ENCODE data around the gene OTUD3. TPM values are rescaled to one million over a fixed set of nuclear protein-coding genes. Genes with fewer than 3 reads are reported as not detected.

Gene OTUD3
- total and polyA plus RNA-seq, 4 donors: 11.6 to 36.1 (median 11.8) TPM

DNA sequence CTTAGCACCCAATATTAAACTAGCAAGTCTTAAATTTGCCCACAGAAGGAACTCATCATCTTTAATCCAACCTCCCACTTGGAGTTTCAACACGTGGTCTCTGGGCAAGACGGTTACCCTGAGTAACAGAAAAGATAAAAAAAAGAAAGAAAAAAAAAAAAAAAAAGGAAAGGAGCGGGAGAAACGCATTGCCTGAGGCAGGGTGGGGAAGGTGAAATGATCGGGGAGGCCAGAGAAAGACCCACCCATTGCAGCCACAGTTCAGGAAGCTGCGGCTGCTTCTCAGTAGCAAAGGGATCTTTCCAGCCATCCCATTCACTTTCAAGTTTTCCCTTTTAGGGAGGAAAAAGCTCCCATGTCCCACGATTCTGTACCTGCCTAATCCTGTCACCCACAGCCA, 32.0 kb upstream of the OTUD3 start:
- DNase-seq (ENCODE audit: low read depth in 4 of 6, low spot score in 6 of 6): no peak
- Histone ChIP-seq H3K27me3 (ENCODE audit: control insufficient read depth, insufficient read depth, low read length) (peaks cover 3% of the 10 kb centered on the region), H3K36me3 (ENCODE audit: control insufficient read depth, insufficient read depth, low read length) (no peaks in the 10 kb centered on the region), H3K4me1 (ENCODE audit: control insufficient read depth, insufficient read depth, low read length) (no peaks in the 10 kb centered on the region), H3K27ac (ENCODE audit: low read depth, low read length) (no peak overlapping the region), H3K9me3 (ENCODE audit: control insufficient read depth, insufficient read depth, low read length) (no peaks in the 10 kb centered on the region), H3K4me3 (ENCODE audit: low read depth, low read length) (no peak overlapping the region)
- WGBS (ENCODE audit: insufficient coverage): no CpG with 5 or more reads among the region's 7 CpGs

GRCh38 chr1:19852036-19852435, 30.2 kb upstream of the OTUD3 start:
- WGBS (ENCODE audit: insufficient coverage): no CpG with 5 or more reads among the region's 1 CpG
- DNase-seq (ENCODE audit: low read depth in 4 of 6, low spot score in 6 of 6): no peak
- H3K9me3 ChIP-seq (ENCODE audit: control insufficient read depth, insufficient read depth, low read length): no peaks in the 10 kb centered on the region

GRCh38 chr1:19854866-19855265, 27.3 kb upstream of the OTUD3 start:
- Histone ChIP-seq H3K27me3 (ENCODE audit: control insufficient read depth, insufficient read depth, low read length) (no peaks in the 10 kb centered on the region), H3K36me3 (ENCODE audit: control insufficient read depth, insufficient read depth, low read length) (no peaks in the 10 kb centered on the region), H3K9me3 (ENCODE audit: control insufficient read depth, insufficient read depth, low read length) (no peaks in the 10 kb centered on the region), H3K4me3 (ENCODE audit: low read depth, low read length) (no peak overlapping the region), H3K27ac (ENCODE audit: low read depth, low read length) (no peak overlapping the region), H3K4me1 (ENCODE audit: control insufficient read depth, insufficient read depth, low read length) (no peaks in the 10 kb centered on the region)
- DNase-seq (ENCODE audit: low read depth in 4 of 6, low spot score in 6 of 6): no peak

More at GRCh38 chr1:19852036-19852435, 30.2 kb upstream of the OTUD3 start:
- Histone ChIP-seq H3K36me3 (ENCODE audit: control insufficient read depth, insufficient read depth, low read length) (no peaks in the 10 kb centered on the region), H3K4me1 (ENCODE audit: control insufficient read depth, insufficient read depth, low read length) (no peaks in the 10 kb centered on the region), H3K4me3 (ENCODE audit: low read depth, low read length) (no peak overlapping the region), H3K27me3 (ENCODE audit: control insufficient read depth, insufficient read depth, low read length) (no peaks in the 10 kb centered on the region), H3K27ac (ENCODE audit: low read depth, low read length) (no peak overlapping the region)

GRCh38 chr1:19858893-19859292, 23.3 kb upstream of the OTUD3 start:
- no peaks in the 10 kb centered on the region for H3K4me1 ChIP-seq (ENCODE audit: control insufficient read depth, insufficient read depth, low read length)
- H3K27ac ChIP-seq (ENCODE audit: low read depth, low read length): no peak overlapping the region
- H3K4me3 ChIP-seq (ENCODE audit: low read depth, low read length): no peak overlapping the region
- 64% methylated on average over 3 of the region's 5 CpGs for WGBS (ENCODE audit: insufficient coverage)
- no peaks in the 10 kb centered on the region for H3K36me3 ChIP-seq (ENCODE audit: control insufficient read depth, insufficient read depth, low read length)
- DNase-seq (ENCODE audit: low read depth in 4 of 6, low spot score in 6 of 6): no peak
- H3K9me3 ChIP-seq (ENCODE audit: control insufficient read depth, insufficient read depth, low read length): no peaks in the 10 kb centered on the region
- H3K27me3 ChIP-seq (ENCODE audit: control insufficient read depth, insufficient read depth, low read length): no peaks in the 10 kb centered on the region

DNA sequence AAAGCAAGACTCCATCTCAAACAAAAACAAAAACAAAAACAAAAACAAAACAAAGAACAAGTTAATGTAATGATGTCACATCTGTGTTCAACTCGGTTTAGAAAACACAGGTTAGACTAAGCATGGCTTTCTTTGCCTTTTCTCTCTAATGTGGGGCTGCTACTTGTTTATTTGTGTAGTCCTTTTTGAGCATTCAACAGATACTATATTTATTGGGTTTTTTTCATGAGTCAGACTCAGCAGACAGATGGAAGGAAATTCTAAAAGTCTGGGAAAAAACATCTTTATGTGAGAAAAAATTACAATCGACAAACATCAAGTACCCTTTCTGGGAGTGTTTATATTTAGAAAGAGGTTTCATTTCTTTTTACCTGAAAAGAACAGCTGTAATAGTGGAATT, 22.3 kb upstream of the OTUD3 start:
- no peaks in the 10 kb centered on the region for H3K36me3 ChIP-seq (ENCODE audit: control insufficient read depth, insufficient read depth, low read length)
- DNase-seq (ENCODE audit: low read depth in 4 of 6, low spot score in 6 of 6): no peak
- H3K4me1 ChIP-seq (ENCODE audit: control insufficient read depth, insufficient read depth, low read length): no peaks in the 10 kb centered on the region
- no peaks in the 10 kb centered on the region for H3K27me3 ChIP-seq (ENCODE audit: control insufficient read depth, insufficient read depth, low read length)
- no peak overlapping the region for H3K27ac ChIP-seq (ENCODE audit: low read depth, low read length)
- no peak overlapping the region for H3K4me3 ChIP-seq (ENCODE audit: low read depth, low read length)
- H3K9me3 ChIP-seq (ENCODE audit: control insufficient read depth, insufficient read depth, low read length): no peaks in the 10 kb centered on the region
- WGBS (ENCODE audit: insufficient coverage): no CpG with 5 or more reads among the region's 2 CpGs

DNA sequence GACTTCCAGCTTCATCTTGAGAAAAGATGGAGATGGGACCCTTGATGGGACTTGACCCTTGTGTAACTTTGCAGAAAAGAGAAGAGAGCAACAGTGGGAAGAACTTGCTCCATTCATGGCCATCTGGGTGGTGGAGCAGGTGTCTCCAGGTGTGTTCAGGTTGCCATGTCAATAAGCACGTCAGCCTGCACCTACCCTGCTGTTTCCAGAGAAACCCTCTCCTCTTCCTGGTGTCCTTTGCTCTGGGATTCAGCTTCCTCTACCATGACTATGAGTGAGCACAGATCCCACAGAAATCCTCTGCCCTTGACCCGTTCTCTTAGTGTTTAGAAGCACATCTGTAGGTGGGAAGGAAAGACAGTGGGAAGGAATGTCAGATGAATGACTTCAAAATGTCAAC, 21.8 kb upstream of the OTUD3 start:
- WGBS (ENCODE audit: insufficient coverage): 89% methylated on average over 1 of the region's 2 CpGs
- Histone ChIP-seq H3K9me3 (ENCODE audit: control insufficient read depth, insufficient read depth, low read length) (no peaks in the 10 kb centered on the region), H3K36me3 (ENCODE audit: control insufficient read depth, insufficient read depth, low read length) (no peaks in the 10 kb centered on the region), H3K27ac (ENCODE audit: low read depth, low read length) (no peak overlapping the region), H3K4me3 (ENCODE audit: low read depth, low read length) (no peak overlapping the region), H3K27me3 (ENCODE audit: control insufficient read depth, insufficient read depth, low read length) (no peaks in the 10 kb centered on the region), H3K4me1 (ENCODE audit: control insufficient read depth, insufficient read depth, low read length) (no peaks in the 10 kb centered on the region)
- no peak for DNase-seq (ENCODE audit: low read depth in 4 of 6, low spot score in 6 of 6)

- H3K4me1 ChIP-seq (ENCODE audit: control insufficient read depth, insufficient read depth, low read length): no peaks in the 10 kb centered on the region
- DNase-seq (ENCODE audit: low read depth in 4 of 6, low spot score in 6 of 6): no peak
- 75% methylated on average over 1 of the region's 2 CpGs for WGBS (ENCODE audit: insufficient coverage)
- no peak overlapping the region for H3K27ac ChIP-seq (ENCODE audit: low read depth, low read length)
- no peaks in the 10 kb centered on the region for H3K36me3 ChIP-seq (ENCODE audit: control insufficient read depth, insufficient read depth, low read length)
- H3K27me3 ChIP-seq (ENCODE audit: control insufficient read depth, insufficient read depth, low read length): no peaks in the 10 kb centered on the region
- no peaks in the 10 kb centered on the region for H3K9me3 ChIP-seq (ENCODE audit: control insufficient read depth, insufficient read depth, low read length)
- H3K4me3 ChIP-seq (ENCODE audit: low read depth, low read length): no peak overlapping the region
These were observed 21.2 kb upstream of the OTUD3 start for GRCh38 chr1:19861034-19861433.

DNA sequence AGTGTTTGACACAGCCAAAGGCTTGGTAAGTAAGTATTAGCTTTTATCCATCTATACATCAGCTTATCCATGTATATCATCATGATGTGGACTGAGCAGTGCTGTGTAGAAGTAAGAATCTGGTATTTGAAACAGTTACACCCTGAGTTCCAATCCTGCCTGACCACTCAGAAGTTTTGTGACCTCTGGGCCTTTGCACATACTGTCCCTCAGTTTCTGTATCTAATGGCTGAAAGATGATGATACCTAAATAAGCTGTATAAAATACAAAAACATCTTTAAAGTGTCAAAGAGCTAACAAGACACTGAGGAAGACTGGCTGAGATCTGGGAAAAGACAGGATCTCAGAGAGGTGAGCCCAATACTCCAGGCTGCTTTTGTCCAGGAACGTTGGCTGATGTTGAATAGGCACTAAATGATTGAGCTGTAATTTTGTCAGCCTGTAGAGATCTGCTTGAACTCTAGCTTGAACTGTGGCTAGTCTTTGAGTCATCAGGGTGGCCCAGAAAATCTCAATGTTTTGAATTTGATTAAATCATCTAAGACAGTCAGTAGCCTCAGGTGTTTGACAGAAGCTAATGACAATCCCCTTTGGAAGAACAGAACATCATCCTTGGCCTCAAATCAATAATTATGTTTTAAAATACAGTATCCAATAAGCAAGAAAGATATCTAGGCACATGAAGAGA, 20.2 kb upstream of the OTUD3 start:
- no peaks in the 10 kb centered on the region for H3K36me3 ChIP-seq (ENCODE audit: control insufficient read depth, insufficient read depth, low read length)
- no peak for DNase-seq (ENCODE audit: low read depth in 4 of 6, low spot score in 6 of 6)
- WGBS (ENCODE audit: insufficient coverage): 71% methylated on average over 1 of the region's 1 CpG
- H3K27ac ChIP-seq (ENCODE audit: low read depth, low read length): no peak overlapping the region
- no peak overlapping the region for H3K4me3 ChIP-seq (ENCODE audit: low read depth, low read length)
- no peaks in the 10 kb centered on the region for H3K4me1 ChIP-seq (ENCODE audit: control insufficient read depth, insufficient read depth, low read length)
- H3K9me3 ChIP-seq (ENCODE audit: control insufficient read depth, insufficient read depth, low read length): no peaks in the 10 kb centered on the region
- H3K27me3 ChIP-seq (ENCODE audit: control insufficient read depth, insufficient read depth, low read length): no peaks in the 10 kb centered on the region

DNA sequence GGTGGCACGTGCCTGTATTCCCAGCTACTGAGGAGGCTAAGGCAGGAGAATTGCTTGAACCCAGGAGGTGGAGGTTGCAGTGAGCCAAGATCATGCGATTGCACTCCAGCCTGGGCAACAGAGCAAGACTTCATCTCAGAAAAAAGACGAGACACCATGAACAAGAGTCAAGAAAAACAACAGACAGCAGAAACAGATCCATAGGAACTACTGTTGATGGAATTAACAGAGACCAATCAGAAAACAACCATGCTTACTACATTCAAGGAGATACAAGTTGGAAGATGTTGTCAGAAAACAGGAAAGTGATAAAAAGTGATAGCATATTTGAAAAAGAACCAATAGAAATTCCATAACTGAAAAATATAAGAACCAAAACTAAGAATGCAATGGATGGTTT, 19.3 kb upstream of the OTUD3 start:
- H3K4me3 ChIP-seq (ENCODE audit: low read depth, low read length): no peak overlapping the region
- no peaks in the 10 kb centered on the region for H3K9me3 ChIP-seq (ENCODE audit: control insufficient read depth, insufficient read depth, low read length)
- no peaks in the 10 kb centered on the region for H3K27me3 ChIP-seq (ENCODE audit: control insufficient read depth, insufficient read depth, low read length)
- DNase-seq (ENCODE audit: low read depth in 4 of 6, low spot score in 6 of 6): no peak
- no peaks in the 10 kb centered on the region for H3K4me1 ChIP-seq (ENCODE audit: control insufficient read depth, insufficient read depth, low read length)
- 100% methylated on average over 1 of the region's 3 CpGs for WGBS (ENCODE audit: insufficient coverage)
- no peaks in the 10 kb centered on the region for H3K36me3 ChIP-seq (ENCODE audit: control insufficient read depth, insufficient read depth, low read length)
- no peak overlapping the region for H3K27ac ChIP-seq (ENCODE audit: low read depth, low read length)

GRCh38 chr1:19864570-19865160, 17.5 kb upstream of the OTUD3 start:
- no peak overlapping the region for H3K4me3 ChIP-seq (ENCODE audit: low read depth, low read length)
- H3K27me3 ChIP-seq (ENCODE audit: control insufficient read depth, insufficient read depth, low read length): no peaks in the 10 kb centered on the region
- no peak for DNase-seq (ENCODE audit: low read depth in 4 of 6, low spot score in 6 of 6)
- H3K27ac ChIP-seq (ENCODE audit: low read depth, low read length): no peak overlapping the region
- H3K4me1 ChIP-seq (ENCODE audit: control insufficient read depth, insufficient read depth, low read length): no peaks in the 10 kb centered on the region
- no peaks in the 10 kb centered on the region for H3K36me3 ChIP-seq (ENCODE audit: control insufficient read depth, insufficient read depth, low read length)
- WGBS (ENCODE audit: insufficient coverage): no CpG with 5 or more reads among the region's 1 CpG
- H3K9me3 ChIP-seq (ENCODE audit: control insufficient read depth, insufficient read depth, low read length): no peaks in the 10 kb centered on the region

All from spinal cord (tissue), 10 donors.